NCI-H1417 (cell line): ENCODE measurements around the gene FGF12.

ENCODE experiments used
- DNase-seq, 3 experiments: peaks; one replicate each; lab custom pipeline; 2025; lab: John Stamatoyannopoulos, UW

FGF12 gene

GRCh38 chr3:192259661-192260060 is 467.7 kb downstream of the FGF12 start:
- no peak for DNase-seq

- no peak for DNase-seq
Measured at GRCh38 chr3:192258721-192259120, 468.6 kb downstream of the FGF12 start.

- DNase-seq, result no peak
Measured at GRCh38 chr3:192255839-192256238, 471.5 kb downstream of the FGF12 start.

- no peak for DNase-seq
Measured at GRCh38 chr3:192253138-192253887, 474.0 kb downstream of the FGF12 start.

GRCh38 chr3:192249516-192249915 is 477.8 kb downstream of the FGF12 start:
- DNase-seq, result no peak

DNA sequence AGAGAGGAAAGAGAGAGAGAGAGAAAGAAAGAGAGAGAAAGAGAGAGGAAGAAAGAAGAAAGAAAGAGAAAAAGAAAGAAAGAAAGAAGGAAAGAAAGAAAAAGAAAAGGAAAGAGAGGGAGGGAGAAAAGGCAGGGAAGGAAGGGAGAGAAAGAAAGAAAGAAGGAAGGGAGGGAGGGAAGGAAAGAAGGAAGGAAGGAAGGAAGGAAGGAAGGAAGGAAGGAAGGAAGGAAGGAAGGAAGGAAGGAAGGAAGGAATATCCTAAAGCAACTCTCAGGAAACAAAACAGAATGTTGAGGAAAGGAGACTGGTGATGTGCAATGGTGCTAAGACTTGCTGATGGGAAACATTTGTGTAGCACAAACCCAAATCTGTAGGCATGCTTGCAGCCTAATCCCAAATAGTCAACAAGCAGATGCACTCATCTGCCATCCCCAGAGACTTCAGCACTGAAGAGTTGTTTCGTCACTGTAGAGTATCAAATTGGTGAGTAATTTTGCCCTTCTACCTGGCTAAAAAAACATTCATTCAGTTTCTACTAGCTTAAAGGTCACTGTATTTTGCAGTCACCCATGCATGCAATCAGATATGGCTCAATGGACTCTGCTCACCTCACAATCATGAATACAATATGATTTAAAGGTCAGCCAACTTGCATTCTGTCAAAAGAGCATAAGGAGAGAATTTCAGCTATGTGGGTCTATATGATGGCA is 480.3 kb downstream of the FGF12 start:
- DNase-seq, result peak in 2 of 3 experiments; percentile 7 to 14

GRCh38 chr3:192244591-192244990 is 482.8 kb downstream of the FGF12 start:
- DNase-seq, result no peak

DNA sequence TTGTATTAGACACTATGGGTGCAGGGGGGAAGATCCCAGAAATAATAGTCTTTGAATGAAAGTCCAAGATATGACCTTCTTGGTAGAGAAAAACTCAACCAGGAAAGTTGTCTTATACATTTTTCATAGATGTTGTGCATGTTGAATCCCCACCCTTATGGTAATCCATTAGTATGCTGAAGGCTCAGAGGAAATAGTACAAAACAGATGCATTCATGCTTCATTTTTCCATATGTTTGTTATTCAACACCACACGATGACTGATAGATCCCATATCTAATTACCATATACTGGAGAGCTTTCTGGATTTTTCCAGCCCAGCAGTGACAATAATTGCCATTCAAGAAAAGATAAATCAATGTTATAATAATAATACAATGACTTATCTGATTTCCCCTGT is 487.4 kb downstream of the FGF12 start:
- no peak for DNase-seq

GRCh38 chr3:192237992-192238608 is 489.2 kb downstream of the FGF12 start:
- DNase-seq, result no peak

DNA sequence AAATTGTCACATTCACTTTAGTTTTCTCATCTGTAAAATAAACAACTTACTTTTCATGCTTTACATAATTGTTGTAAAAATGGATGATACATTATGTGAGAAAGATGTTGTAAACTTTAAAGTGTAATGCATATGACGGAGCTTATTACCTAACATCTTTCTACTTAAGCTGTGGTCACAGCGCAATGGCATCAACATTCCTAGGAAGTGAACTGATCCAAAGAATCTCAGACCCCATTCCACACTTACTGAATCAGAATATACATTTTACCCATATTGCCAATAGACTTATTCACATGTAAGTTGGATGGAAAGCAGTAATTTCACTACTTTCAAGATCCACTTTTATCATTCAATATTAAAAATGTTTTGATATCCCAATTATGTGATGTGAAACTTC is 497.5 kb downstream of the FGF12 start:
- DNase-seq, result no peak

GRCh38 chr3:192224634-192225155 is 502.6 kb downstream of the FGF12 start:
- no peak for DNase-seq

DNA sequence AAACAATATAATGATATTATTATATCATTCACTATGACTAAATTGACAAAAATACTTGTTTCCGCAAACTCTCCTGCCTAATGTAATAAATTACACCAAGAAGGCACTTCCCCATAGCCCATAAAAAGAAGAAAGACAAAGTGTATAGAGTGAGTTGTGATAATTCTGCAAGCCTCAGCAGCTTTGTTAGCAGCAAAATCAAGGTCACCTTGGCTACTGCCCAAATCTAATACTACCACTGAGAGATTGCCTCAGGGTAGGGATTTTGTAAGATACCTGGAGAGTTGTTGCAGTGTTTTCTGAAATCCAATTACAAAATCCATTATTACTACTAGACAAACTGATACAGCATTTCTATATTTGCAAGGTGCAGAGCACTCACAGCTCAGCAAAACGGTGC is 503.5 kb downstream of the FGF12 start:
- peak in 2 of 3 experiments; percentile 67 to 92 for DNase-seq

DNA sequence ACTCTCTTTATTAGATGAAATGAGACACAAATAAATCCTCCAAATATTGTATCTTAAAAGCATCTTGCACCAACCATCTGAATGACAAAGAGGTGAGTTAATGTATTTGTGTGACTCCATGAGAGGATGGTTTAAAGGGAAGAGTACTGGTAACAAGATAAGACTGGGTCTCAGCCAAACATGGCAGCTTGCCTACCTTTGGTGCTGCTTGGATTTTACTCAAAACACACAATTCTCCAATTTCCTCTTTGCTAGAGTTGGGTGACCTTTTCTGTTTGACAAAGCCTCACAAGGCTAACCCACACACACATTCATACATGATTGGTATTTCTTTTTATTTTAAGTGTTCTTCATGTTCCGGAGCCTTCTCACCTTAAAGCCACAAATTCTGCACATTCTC is 506.4 kb downstream of the FGF12 start:
- DNase-seq, result no peak

DNA sequence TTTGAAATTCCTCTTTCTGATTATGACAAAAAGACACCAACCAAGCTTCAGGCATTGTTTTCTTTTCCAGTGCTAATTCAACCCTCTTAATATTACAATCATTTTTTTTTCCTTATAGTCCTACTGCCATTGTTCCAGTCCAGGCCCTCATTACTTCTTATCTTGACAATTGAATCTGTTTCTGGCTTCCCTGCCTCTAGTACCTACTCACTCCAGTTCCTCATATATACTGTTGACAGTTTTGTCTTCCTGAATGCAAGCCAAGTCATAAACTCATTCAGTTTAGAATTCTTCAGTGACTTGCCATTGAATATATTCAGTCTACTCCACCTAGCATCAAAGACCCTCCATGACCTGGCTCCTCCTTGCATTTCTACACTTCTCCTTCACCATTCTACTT is 507.4 kb downstream of the FGF12 start:
- no peak for DNase-seq

- DNase-seq, result no peak
Measured at GRCh38 chr3:192216067-192216466, 511.3 kb downstream of the FGF12 start.

DNA sequence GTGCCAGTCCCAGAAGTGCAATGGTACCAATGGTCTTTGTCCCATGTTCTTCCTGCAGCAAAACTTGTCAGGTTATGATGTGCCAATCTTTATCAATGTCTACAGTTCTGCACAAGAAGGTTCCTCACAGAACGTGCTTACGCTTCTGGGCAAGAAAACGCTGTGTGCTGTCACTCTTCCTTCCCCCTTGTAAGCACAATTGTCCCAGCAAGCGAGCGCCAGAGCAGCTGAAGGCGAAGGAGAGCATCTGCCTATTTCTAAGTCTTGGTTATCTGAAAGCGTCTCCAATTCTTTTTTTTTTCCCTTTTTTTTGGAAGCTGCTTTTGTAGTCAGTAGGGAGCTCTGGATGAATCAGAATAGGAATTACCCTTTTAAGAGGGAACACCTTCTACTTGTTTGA is 514.4 kb downstream of the FGF12 start:
- no peak for DNase-seq

GRCh38 chr3:192212335-192212734 is 515.0 kb downstream of the FGF12 start:
- DNase-seq, result peak in 1 of 3 experiments; percentile 16

DNA sequence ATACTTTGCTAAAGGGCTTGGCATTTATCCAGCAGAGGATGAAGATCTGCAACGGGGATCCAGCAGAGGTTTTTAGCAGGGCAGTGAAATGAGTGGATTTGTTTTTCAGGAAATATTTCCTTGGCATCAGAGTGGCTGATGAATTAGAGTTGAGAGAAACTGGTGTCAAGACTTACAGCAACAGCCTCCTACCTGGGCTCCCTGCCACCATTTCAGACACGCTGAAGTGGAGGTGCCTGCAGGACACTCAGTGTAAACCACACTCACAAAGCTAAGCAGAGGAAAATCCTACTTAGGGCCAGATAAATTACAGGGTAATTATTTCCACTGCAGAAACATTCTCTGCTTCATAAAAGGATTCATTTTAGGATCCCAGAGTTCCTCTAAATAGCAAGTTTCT is 519.7 kb downstream of the FGF12 start:
- DNase-seq, result peak; percentile 31 to 79 (median 58)

DNA sequence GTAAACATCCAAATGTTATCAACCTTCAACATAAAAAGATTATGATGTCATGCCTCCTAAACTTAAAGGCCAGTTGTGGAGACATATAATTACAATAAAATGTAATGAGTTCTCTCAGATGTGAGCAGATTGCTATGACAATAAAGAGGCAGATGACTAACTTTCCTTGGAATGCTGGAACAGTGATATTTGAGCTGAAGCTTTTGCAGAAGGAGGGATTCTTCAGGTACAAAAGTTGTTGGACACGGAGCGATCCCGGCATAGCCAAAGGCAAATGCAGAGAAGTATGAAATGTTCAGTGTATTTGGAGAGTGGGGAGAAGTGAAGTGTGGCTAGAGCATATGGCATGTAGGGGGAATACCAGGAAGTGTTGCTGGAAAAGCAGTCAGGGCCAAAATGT is 520.1 kb downstream of the FGF12 start:
- DNase-seq, result peak in 1 of 3 experiments; percentile 70

- DNase-seq, result no peak
Measured at GRCh38 chr3:192194085-192194484, 533.3 kb downstream of the FGF12 start.

DNA sequence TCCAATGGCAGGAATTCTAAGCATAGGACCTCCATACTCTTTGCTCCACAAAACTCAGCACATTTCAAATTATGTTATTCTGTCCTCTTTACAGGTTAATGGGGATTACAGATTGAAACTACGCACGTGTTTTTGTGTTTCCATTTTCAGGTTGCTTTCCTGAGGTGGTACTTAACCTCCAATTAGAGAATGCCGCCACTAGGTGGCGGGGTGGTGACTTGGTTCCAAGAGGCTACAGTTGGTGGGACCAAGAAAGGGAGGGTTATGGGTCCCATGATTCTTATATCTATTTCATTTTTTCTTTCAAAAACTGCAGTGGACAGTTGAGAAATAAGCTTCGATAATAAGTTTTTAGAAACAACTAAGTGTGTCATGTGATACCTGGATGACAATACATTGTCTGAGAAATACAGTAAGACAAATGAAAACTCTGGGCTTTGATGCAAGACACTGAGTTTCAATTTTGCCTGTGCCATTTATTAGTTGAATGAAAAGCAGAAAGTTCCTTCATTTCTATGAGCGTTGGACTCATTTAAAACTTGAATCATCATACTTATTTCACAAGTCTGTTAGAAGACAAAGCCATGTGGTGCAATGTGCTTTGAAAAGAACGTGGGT is 539.0 kb downstream of the FGF12 start:
- DNase-seq, result peak in 1 of 3 experiments; percentile 69

GRCh38 chr3:192187485-192188051 is 539.8 kb downstream of the FGF12 start:
- DNase-seq, result no peak
